Measurements from ENCODE around the gene RNF224. TPM values are rescaled to one million over a fixed set of nuclear protein-coding genes. Genes with fewer than 3 reads are reported as not detected.
A peak's percentile ranks its signal among the peaks of the same experiment; 100 is the strongest.

Gene RNF224
- polyA plus RNA-seq, 1 of the 3 experiments (the other 2 are of a cell fraction) = 0.03 TPM

DNA sequence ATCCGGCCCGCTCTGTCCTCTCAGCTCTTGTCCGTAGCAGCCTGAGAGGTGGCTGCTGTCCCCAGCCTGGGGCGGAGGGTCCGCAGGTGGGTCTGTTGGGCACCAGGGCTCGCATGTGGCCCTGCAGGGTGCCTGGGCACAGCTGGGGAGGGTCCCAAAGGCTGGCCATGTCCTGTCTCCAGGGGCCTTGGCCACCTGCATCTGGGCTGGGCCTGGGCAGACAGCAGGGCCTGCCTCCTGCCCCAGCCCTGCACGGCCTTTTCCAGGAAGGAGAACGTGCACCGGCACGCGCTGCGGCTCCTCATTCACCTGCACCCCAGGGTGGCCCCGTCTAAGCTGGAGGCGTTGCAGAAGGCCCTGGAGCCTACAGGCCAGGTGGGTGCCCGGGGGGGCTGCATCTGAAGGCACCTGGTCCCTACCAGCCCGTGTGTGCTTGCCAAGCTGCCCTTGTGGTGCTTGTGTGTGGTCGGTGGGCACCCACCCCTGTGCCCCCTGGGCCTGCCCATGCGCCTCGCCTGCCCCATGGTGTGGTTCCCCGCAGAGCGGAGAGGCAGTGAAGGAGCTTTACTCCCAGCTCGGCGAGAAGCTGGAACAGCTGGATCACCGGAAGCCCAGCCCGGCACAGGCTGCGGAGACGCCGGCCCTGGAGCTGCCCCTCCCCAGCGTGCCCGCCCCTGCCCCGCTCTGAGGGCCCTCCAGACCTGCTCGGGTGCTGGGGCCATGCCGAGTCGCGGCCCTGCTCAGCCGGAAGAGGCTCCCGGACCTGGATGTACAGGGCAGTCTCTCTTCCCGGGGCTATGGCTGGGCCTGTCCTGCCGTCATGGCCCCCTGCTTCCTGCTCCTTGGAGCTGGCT is 45.2 kb downstream of the RNF224 start:
- Histone ChIP-seq H3F3A (replicated peaks; ENCODE audit: insufficient read depth) (peaks cover 8% of the 10 kb centered on the region), H2AFZ (ENCODE audit: low read depth) (no peak overlapping the region), H3K36me3 (replicated peaks in 1 of 2; ENCODE audit: control insufficient read depth in 1 of 2, insufficient read depth in 2 of 2, low read length in 1 of 2) (peaks cover 19 to 36% of the 10 kb centered on the region in 2 experiments), H3K9me3 (no peaks in the 10 kb centered on the region), H4K20me1 (ENCODE audit: insufficient read depth) (0 out of 2 replicates have a peak, but pooled peaks cover 3% of the 10 kb centered on the region), H3K4me3 (ENCODE audit: low read depth in 2 of 2, low read length in 1 of 2) (no peak overlapping the region), H3K9me2 (no peaks in the 10 kb centered on the region), H3K79me2 (ENCODE audit: insufficient read depth) (no peaks in the 10 kb centered on the region), H3K27me3 (ENCODE audit: insufficient read depth) (no peaks in the 10 kb centered on the region), H3K9ac (no peak overlapping the region), H3K27ac (ENCODE audit: low read depth in 2 of 2, low read length in 1 of 2) (no peak overlapping the region), H3K4me2 (no peak overlapping the region), H3K4me1 (ENCODE audit: control insufficient read depth in 1 of 2, insufficient read depth in 2 of 2, low read depth in 1 of 2, low read length in 1 of 2) (no peaks in the 10 kb centered on the region; a peak in 2 of 4 replicates)
- TF ChIP-seq, protein P1, sequence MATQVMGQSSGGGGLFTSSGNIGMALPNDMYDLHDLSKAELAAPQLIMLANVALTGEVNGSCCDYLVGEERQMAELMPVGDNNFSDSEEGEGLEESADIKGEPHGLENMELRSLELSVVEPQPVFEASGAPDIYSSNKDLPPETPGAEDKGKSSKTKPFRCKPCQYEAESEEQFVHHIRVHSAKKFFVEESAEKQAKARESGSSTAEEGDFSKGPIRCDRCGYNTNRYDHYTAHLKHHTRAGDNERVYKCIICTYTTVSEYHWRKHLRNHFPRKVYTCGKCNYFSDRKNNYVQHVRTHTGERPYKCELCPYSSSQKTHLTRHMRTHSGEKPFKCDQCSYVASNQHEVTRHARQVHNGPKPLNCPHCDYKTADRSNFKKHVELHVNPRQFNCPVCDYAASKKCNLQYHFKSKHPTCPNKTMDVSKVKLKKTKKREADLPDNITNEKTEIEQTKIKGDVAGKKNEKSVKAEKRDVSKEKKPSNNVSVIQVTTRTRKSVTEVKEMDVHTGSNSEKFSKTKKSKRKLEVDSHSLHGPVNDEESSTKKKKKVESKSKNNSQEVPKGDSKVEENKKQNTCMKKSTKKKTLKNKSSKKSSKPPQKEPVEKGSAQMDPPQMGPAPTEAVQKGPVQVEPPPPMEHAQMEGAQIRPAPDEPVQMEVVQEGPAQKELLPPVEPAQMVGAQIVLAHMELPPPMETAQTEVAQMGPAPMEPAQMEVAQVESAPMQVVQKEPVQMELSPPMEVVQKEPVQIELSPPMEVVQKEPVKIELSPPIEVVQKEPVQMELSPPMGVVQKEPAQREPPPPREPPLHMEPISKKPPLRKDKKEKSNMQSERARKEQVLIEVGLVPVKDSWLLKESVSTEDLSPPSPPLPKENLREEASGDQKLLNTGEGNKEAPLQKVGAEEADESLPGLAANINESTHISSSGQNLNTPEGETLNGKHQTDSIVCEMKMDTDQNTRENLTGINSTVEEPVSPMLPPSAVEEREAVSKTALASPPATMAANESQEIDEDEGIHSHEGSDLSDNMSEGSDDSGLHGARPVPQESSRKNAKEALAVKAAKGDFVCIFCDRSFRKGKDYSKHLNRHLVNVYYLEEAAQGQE (IDR thresholded peaks at IDR 0.05; ENCODE audit: low read depth, low read length) = no peak
- TF ChIP-seq POLR2AphosphoS5 (IDR thresholded peaks at IDR 0.05; ENCODE audit: low read depth, low read length) = no peak
- TF ChIP-seq, protein P2, sequence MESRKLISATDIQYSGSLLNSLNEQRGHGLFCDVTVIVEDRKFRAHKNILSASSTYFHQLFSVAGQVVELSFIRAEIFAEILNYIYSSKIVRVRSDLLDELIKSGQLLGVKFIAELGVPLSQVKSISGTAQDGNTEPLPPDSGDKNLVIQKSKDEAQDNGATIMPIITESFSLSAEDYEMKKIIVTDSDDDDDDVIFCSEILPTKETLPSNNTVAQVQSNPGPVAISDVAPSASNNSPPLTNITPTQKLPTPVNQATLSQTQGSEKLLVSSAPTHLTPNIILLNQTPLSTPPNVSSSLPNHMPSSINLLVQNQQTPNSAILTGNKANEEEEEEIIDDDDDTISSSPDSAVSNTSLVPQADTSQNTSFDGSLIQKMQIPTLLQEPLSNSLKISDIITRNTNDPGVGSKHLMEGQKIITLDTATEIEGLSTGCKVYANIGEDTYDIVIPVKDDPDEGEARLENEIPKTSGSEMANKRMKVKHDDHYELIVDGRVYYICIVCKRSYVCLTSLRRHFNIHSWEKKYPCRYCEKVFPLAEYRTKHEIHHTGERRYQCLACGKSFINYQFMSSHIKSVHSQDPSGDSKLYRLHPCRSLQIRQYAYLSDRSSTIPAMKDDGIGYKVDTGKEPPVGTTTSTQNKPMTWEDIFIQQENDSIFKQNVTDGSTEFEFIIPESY (IDR thresholded peaks at IDR 0.05; ENCODE audit: borderline replicate concordance, low read depth) = no peak
- POLR2A ChIA-PET = interaction anchor here (1.1 to 1.5 kb wide), 3 partner anchors 9 to 36 kb away, joined by 3 to 8 read pairs (median 3); no protein-coding TSS in a partner anchor
- CTCF ChIA-PET = interaction anchor here (0.8 to 2.8 kb wide), 5 partner anchors 11 to 173 kb away, joined by 3 to 18 read pairs (median 5); no protein-coding TSS in a partner anchor
- 89% methylated on average over 18 of the region's 39 CpGs for WGBS (ENCODE audit: low lambda C conversion rate)
- no peak for DNase-seq

DNA sequence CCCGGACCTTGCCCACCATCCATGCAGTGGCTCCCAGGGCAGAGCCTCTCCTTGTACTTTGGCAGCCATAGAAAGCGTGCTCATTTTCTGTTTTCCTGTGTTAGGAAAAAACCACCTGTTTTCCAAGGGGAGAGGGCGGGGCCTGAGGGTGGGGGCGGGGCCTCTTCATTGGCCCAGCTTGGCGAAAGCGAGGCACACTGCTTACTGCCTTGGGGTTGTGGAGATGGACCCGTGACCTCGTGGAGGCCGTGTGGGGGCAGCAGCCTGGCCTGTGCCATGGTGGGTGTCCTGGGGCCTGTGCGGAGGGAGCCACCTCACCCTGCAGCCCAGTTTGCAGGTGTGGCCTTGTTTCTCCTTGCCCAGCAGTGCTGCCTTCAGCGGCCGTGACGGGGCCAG is 45.8 kb downstream of the RNF224 start:
- no peaks in the 10 kb centered on the region for H3K27me3 ChIP-seq (ENCODE audit: insufficient read depth)
- no peak overlapping the region for H3K4me2 ChIP-seq
- ChIA-PET CTCF (interaction anchor here (0.8 to 2.8 kb wide), 4 partner anchors 11 to 173 kb away, joined by 3 to 18 read pairs (median 10); no protein-coding TSS in a partner anchor), POLR2A (interaction anchor here (1.0 to 1.5 kb wide), 5 partner anchors 8 to 52 kb away, joined by 3 to 8 read pairs (median 3); no protein-coding TSS in a partner anchor)
- no peaks in the 10 kb centered on the region for H3K79me2 ChIP-seq (ENCODE audit: insufficient read depth)
- peaks cover 8% of the 10 kb centered on the region for H3F3A ChIP-seq (replicated peaks; ENCODE audit: insufficient read depth)
- H4K20me1 ChIP-seq (ENCODE audit: insufficient read depth) = 0 out of 2 replicates have a peak, but pooled peaks cover 3% of the 10 kb centered on the region
- H3K36me3 ChIP-seq (replicated peaks in 1 of 2; ENCODE audit: control insufficient read depth in 1 of 2, insufficient read depth in 2 of 2, low read length in 1 of 2) = peaks cover 12 to 33% of the 10 kb centered on the region in 2 experiments
- H3K9me2 ChIP-seq = no peaks in the 10 kb centered on the region
- TF ChIP-seq MEF2A (IDR thresholded peaks at IDR 0.05; ENCODE audit: borderline replicate concordance, low read depth) (no peak), TEAD4 (IDR thresholded peaks at IDR 0.05; ENCODE audit: borderline replicate concordance, insufficient read depth) (no peak), FOSL2 (IDR thresholded peaks at IDR 0.05; ENCODE audit: borderline replicate concordance, low read depth) (no peak)
- TF ChIP-seq, protein P3, sequence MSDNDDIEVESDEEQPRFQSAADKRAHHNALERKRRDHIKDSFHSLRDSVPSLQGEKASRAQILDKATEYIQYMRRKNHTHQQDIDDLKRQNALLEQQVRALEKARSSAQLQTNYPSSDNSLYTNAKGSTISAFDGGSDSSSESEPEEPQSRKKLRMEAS (IDR thresholded peaks at IDR 0.05; ENCODE audit: low read depth) = no peak
- TF ChIP-seq, protein P2 (IDR thresholded peaks at IDR 0.05; ENCODE audit: borderline replicate concordance, low read depth) = no peak
- no peak overlapping the region for H3K4me3 ChIP-seq (ENCODE audit: low read depth in 2 of 2, low read length in 1 of 2)
- no peaks in the 10 kb centered on the region for H3K9me3 ChIP-seq
- no peak overlapping the region for H3K27ac ChIP-seq (ENCODE audit: low read depth in 2 of 2, low read length in 1 of 2)
- WGBS (ENCODE audit: low lambda C conversion rate) = 100% methylated on average over 5 of the region's 13 CpGs
- DNase-seq = peak; percentile 65
- H2AFZ ChIP-seq (ENCODE audit: low read depth) = no peak overlapping the region
- no peak overlapping the region for H3K9ac ChIP-seq
- H3K4me1 ChIP-seq (ENCODE audit: control insufficient read depth in 1 of 2, insufficient read depth in 2 of 2, low read depth in 1 of 2, low read length in 1 of 2) = no peaks in the 10 kb centered on the region; a peak in 2 of 4 replicates

All from SK-N-SH (cell line).